Brain microvascular endothelial cell (primary cell): ENCODE data around the gene VWA5B1.
A peak's percentile ranks its signal among the peaks of the same experiment; 100 is the strongest.

ENCODE experiments used
- DNase-seq: peaks from one replicate; pipeline ENCODE4 v3.0.0-alpha.2; 2020
- H3K27ac ChIP-seq: fragments of 250-450 bp; sonication (Bioruptor Pico); 2 replicates; pipeline ENCODE4 v1.5.1; 2020; ENCODE audit warnings: mild to moderate bottlenecking, moderate library complexity
- H3K27me3 ChIP-seq: fragments of 250-450 bp; sonication (Bioruptor Pico); replicated peaks from 2 replicates; pipeline ENCODE4 v1.5.1; 2020; ENCODE audit warnings: mild to moderate bottlenecking
- H3K36me3 ChIP-seq: fragments of 250-450 bp; sonication (Bioruptor Pico); replicated peaks from 2 replicates; pipeline ENCODE4 v1.5.1; 2020; ENCODE audit warnings: mild to moderate bottlenecking
- H3K4me3 ChIP-seq: 2 replicates; pipeline ENCODE4 v1.5.1; 2011; ENCODE audit warnings: low read depth, mild to moderate bottlenecking, control low read depth, low read length, moderate library complexity
- CTCF ChIP-seq: IDR thresholded peaks from 2 replicates; pipeline ENCODE4 v1.5.1; 2011; ENCODE audit warnings: low read depth, mild to moderate bottlenecking, moderate library complexity, low read length, control low read depth, inconsistent platforms; ENCODE audit errors: missing control alignments
- in situ Hi-C: cut with HindIII; loops from 2 replicates; pipeline ENCODE4 v1.10.0; 2017; ENCODE audit warnings: low sequenced_read_pairs, low pct_ligation_motif_present

The VWA5B1 gene

GRCh38 chr1:20334103-20334502 lies 43.4 kb downstream of the VWA5B1 start:
- Histone ChIP-seq H3K36me3 (no peaks in the 10 kb centered on the region), H3K4me3 (no peak overlapping the region), H3K27ac (no peak overlapping the region), H3K27me3 (no peaks in the 10 kb centered on the region)
- DNase-seq: no peak
- in situ Hi-C loops: no loop called here
- no peak for TF ChIP-seq CTCF

- H3K36me3 ChIP-seq: no peaks in the 10 kb centered on the region
- no peak overlapping the region for H3K27ac ChIP-seq
- no peak for DNase-seq
- no peak overlapping the region for H3K4me3 ChIP-seq
- TF ChIP-seq CTCF: peak; percentile 13
- in situ Hi-C loops: no loop called here
- H3K27me3 ChIP-seq: no peaks in the 10 kb centered on the region
These were observed 45.5 kb downstream of the VWA5B1 start for GRCh38 chr1:20336105-20336605.

GRCh38 chr1:20337581-20337980 lies 46.9 kb downstream of the VWA5B1 start:
- no peak overlapping the region for H3K27ac ChIP-seq
- no peak overlapping the region for H3K4me3 ChIP-seq
- no peak for DNase-seq
- in situ Hi-C loops: no loop called here
- peaks cover 5% of the 10 kb centered on the region for H3K27me3 ChIP-seq
- no peak for TF ChIP-seq CTCF
- no peaks in the 10 kb centered on the region for H3K36me3 ChIP-seq

- in situ Hi-C loops: no loop called here
- no peak for TF ChIP-seq CTCF
- H3K27me3 ChIP-seq: peaks cover 15% of the 10 kb centered on the region
These were observed 49.3 kb downstream of the VWA5B1 start for GRCh38 chr1:20339811-20340457.

GRCh38 chr1:20342294-20343148 lies 51.8 kb downstream of the VWA5B1 start:
- Histone ChIP-seq H3K27ac (no peak overlapping the region), H3K4me3 (no peak overlapping the region), H3K36me3 (no peaks in the 10 kb centered on the region), H3K27me3 (peaks cover 15% of the 10 kb centered on the region)
- in situ Hi-C loops: no loop called here
- no peak for DNase-seq
- no peak for TF ChIP-seq CTCF

More at GRCh38 chr1:20339811-20340457, 49.3 kb downstream of the VWA5B1 start:
- Histone ChIP-seq H3K4me3 (no peak overlapping the region), H3K36me3 (no peaks in the 10 kb centered on the region), H3K27ac (no peak overlapping the region)
- no peak for DNase-seq
